HG02852 (cell line): ENCODE data around the gene TAS2R41.

Experiments used
- ATAC-seq: cut with Tn5 transposase; IDR thresholded peaks from one replicate; pipeline ENCODE4 v1.9.1; 2021; ENCODE audit warnings: mild to moderate bottlenecking, moderate library complexity; ENCODE audit not compliant: unreplicated experiment

TAS2R41 gene, protein sequence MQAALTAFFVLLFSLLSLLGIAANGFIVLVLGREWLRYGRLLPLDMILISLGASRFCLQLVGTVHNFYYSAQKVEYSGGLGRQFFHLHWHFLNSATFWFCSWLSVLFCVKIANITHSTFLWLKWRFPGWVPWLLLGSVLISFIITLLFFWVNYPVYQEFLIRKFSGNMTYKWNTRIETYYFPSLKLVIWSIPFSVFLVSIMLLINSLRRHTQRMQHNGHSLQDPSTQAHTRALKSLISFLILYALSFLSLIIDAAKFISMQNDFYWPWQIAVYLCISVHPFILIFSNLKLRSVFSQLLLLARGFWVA

GRCh38 chr7:143477501-143478150, at the start of gene TAS2R41:
Gene TAS2R41 (plus strand): TSS chr7:143477873. CDS start chr7:143477873, 0 bp downstream.
- ATAC-seq: no peak

DNA sequence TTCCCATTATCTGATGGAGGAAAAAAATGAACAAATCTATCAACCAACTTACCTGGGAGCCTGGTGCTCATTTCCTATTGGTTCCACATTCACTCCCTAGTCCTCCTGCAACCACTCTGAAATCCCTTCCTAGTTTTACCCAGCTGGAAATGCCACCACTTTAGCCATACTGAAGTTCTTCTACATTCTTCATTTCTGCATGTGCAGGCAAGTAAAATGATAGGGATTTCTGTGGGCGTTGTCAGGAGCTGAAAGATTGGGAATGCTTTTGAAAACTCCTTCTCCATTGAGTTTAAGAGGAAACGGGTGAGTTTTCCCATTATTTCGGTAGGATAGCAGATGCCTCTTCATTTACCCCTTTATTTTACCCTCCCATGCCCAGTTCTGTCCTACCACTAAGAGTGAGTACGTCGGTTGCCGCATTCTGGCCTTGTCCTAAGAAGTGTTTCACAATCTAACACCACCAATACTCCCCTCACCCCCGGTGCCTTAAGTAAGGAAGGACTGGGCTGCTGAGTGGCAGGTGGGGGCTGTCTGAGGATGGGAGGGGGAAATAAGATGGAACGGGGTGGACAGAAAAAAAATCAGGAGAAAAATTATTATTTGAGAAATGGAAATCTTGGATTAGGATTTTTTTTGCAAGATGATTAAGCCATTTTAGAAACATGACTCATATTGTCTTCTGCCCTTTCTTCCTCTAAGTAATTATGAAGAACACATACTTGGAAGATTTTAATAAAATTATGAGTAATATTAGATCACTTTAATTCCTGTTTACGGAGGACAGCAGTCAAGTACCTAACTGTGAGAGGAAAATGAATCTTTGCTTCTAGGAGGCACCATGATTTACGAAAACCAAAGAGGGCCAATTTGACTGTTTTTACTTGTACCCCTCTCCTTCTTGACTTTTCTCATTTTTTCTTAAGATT, 47.6 kb upstream of the TAS2R41 start:
- no peak for ATAC-seq

DNA sequence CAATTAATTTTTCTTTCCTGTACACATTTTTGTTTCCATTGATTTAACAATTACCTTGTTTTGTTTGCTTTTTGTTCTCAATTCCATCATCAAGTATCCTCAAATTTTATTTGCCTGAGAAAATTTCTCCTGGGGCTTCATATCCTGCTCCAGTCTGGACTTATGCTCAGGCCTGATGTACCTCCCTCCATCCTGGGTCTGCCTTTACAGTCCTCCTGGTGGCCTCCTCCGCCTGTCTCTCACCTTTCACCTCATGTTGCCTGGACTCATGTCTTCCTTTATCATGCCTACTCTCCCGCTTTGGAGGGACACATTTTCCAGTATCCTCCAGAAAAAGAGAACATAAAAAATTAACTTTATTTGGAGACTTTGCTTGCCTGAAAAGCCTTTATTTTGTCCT, 46.6 kb upstream of the TAS2R41 start:
- ATAC-seq: no peak

- ATAC-seq: no peak
Measured at GRCh38 chr7:143433759-143434158, 43.9 kb upstream of the TAS2R41 start.

DNA sequence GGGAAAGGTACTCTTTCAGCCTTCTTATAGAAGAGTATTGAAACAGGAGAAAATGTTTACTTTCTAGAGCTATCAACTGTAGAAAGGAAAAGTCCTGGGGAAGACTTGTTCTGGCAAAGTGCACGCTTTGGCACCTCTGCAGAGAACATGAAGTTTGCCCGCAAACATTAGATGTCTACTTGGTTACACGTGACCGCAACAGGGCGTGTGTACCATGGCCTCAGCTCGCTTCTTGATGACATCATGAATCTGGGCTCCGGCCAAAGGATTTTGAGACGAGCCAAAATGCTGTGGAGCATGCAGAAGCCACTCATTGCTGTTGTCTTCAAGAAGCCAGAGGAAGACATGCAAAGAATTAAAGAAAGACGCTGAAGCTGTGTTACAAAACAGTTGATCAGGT, 43.0 kb upstream of the TAS2R41 start:
- ATAC-seq: no peak

GRCh38 chr7:143435266-143435665, 42.4 kb upstream of the TAS2R41 start:
- ATAC-seq: no peak

- ATAC-seq: no peak
Measured at GRCh38 chr7:143436325-143436946, 41.2 kb upstream of the TAS2R41 start.

- no peak for ATAC-seq
Measured at GRCh38 chr7:143437578-143437977, 40.1 kb upstream of the TAS2R41 start.

DNA sequence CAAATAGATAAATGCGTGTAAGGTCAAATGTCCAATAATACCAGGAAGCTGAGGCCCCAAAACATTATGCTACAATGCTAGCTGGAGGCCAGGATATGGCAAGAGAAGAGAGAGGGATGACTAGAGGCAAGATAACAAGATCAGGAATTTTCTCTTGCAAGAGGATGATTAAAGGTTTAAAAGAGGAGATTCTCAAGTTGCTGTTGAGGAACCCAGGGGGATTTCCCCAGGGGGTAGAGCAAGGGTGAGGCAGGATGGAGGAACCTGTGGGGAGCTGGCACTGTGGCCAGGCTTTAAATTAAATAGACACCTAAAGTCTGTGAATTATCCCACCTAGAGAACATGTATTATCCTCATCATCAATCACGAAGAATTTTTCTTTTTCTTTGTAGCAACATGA, 37.8 kb upstream of the TAS2R41 start:
- ATAC-seq: no peak

DNA sequence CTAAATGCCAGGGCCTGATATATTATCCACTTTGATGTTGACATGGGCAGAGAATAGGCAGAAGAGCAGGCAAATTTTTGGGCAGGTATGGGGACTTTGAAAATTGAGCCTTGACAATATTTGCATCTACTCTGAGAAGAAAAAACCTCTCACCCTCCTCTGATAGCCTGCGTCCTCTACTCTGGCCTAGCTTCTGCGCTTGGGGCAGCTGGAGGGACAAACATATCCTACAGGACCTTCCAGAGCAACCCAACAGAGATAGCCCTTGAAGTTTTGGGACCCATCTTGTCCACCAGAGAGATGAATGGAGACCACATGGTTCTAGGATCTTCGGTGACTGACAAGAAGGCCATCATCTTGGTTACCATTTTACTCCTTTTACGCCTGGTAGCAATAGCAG, 34.5 kb upstream of the TAS2R41 start, which contains the start of gene TAS2R60:
Gene TAS2R60, plus strand, starts transcription at position 301 of the 400 bp plus-strand sequence. Its CDS starts 0 bp downstream, at position 301.
- no peak for ATAC-seq

- ATAC-seq: no peak
Measured at GRCh38 chr7:143444063-143444782, 33.5 kb upstream of the TAS2R41 start.

DNA sequence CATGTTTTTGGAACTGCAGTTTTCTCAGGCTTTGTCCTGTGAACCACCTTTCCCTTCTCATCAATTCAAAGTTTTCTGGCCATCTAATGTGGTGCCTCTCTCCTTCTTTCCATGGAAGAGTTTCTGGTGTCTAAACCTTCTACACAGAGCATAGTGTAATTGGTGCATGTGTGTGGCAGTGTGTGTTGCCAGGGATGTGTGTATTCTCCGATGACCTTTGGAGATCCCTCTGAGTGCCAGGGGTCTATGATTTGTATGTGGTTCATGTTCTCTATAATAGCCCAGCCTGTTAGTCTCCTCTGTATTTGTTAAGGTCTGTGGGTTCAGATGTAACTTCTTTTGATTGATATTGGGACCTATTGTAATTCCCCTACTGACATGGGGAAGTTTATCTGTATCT, 32.9 kb upstream of the TAS2R41 start:
- no peak for ATAC-seq

- no peak for ATAC-seq
Measured at GRCh38 chr7:143447466-143447865, 30.2 kb upstream of the TAS2R41 start.

GRCh38 chr7:143448429-143448828, 29.2 kb upstream of the TAS2R41 start:
- ATAC-seq: no peak

GRCh38 chr7:143449793-143450192, 27.9 kb upstream of the TAS2R41 start:
- ATAC-seq: no peak

- no peak for ATAC-seq
Measured at GRCh38 chr7:143451122-143451521, 26.6 kb upstream of the TAS2R41 start.

- ATAC-seq: no peak
Measured at GRCh38 chr7:143451746-143452145, 25.9 kb upstream of the TAS2R41 start.

GRCh38 chr7:143452495-143452894, 25.2 kb upstream of the TAS2R41 start:
- no peak for ATAC-seq

DNA sequence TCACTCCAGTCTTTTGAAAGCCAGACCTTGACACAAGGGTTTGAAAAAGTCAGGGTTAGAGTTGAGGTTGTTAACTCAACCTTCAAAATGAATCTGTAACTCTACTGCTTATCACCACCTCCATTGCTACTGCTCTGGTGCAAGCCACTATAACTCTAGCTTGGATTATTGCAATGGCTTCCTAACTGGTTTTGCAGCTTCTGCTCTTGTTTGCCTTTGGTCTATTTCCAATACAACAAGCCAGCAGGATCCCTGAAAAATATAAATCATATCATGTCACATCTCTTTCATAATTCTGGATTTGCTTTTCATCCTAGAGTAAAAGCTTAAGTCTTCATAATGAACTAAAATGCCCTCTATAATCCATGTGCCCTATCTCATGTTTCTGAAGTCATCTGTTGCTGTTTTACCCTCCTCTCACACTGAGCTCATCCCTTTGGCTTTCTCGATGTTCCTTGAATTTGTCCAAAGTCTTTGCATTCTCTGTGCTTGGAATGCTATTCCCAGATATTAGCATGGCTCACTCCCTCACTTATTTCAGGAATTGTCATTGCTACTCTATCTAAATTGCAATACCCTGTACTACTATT, 23.5 kb upstream of the TAS2R41 start:
- ATAC-seq: no peak

- no peak for ATAC-seq
Measured at GRCh38 chr7:143455491-143455890, 22.2 kb upstream of the TAS2R41 start.
